ENCODE results near the gene UIMC1.

The UIMC1 gene

DNA sequence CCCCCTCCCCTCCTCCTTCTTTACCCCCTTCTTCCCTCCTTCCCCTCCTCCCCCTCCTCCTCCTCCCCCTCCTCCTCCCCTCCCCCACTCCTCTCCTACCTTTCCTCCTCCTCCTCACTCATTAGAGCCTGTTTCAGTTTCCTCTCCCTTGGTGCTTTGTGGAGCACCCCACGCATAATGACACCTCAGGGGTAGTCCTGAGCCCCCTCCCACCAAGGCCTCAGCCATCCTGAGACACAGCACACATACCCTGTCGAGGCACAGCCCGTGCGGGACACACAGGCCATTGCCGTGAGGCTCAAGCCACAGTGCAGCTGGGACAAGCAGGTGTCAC lies 142.8 kb downstream of the UIMC1 start:
- H3K4me3 ChIP-seq (ENCODE audit: low read depth, low read length) = no peak overlapping the region
- DNase-seq (ENCODE audit: low read depth) = no peak
- TF ChIP-seq, protein P1, sequence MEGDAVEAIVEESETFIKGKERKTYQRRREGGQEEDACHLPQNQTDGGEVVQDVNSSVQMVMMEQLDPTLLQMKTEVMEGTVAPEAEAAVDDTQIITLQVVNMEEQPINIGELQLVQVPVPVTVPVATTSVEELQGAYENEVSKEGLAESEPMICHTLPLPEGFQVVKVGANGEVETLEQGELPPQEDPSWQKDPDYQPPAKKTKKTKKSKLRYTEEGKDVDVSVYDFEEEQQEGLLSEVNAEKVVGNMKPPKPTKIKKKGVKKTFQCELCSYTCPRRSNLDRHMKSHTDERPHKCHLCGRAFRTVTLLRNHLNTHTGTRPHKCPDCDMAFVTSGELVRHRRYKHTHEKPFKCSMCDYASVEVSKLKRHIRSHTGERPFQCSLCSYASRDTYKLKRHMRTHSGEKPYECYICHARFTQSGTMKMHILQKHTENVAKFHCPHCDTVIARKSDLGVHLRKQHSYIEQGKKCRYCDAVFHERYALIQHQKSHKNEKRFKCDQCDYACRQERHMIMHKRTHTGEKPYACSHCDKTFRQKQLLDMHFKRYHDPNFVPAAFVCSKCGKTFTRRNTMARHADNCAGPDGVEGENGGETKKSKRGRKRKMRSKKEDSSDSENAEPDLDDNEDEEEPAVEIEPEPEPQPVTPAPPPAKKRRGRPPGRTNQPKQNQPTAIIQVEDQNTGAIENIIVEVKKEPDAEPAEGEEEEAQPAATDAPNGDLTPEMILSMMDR (IDR thresholded peaks at IDR 0.05; ENCODE audit: insufficient read depth, low read depth, low read length, missing control alignments) = no peak

- DNase-seq (ENCODE audit: low read depth) = no peak
- TF ChIP-seq, protein P1 (IDR thresholded peaks at IDR 0.05; ENCODE audit: insufficient read depth, low read depth, low read length, missing control alignments) = no peak
- no peak overlapping the region for H3K4me3 ChIP-seq (ENCODE audit: low read depth, low read length)
Measured at GRCh38 chr5:176863041-176863764, 143.4 kb downstream of the UIMC1 start.

- no peak overlapping the region for H3K4me3 ChIP-seq (ENCODE audit: low read depth, low read length)
- DNase-seq (ENCODE audit: low read depth) = no peak
- TF ChIP-seq, protein P1 (IDR thresholded peaks at IDR 0.05; ENCODE audit: insufficient read depth, low read depth, low read length, missing control alignments) = no peak
Measured at GRCh38 chr5:176862330-176862995, 144.1 kb downstream of the UIMC1 start.

DNA sequence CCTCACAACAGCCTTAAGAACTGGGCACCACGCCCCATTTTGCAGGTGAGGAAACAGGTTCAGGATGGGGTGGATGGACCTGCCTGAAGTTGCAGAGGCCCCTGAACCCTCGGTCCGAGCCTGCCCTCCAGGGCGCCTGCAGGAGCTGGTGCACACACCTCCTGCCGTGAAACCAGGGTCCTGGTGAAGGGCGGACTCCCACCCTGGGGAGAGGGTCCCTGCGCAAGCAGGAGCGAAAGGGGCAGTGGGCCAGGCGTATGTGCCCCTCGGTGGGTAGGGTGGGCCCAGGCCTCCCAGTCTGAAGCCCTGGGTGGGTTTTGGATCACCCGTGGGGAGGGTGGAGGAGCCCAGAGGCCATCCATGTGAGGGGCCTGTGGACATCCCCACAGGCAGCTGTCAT lies 145.3 kb downstream of the UIMC1 start:
- TF ChIP-seq, protein P1 (IDR thresholded peaks at IDR 0.05; ENCODE audit: insufficient read depth, low read depth, low read length, missing control alignments) = no peak
- H3K4me3 ChIP-seq (ENCODE audit: low read depth, low read length) = no peak overlapping the region
- no peak for DNase-seq (ENCODE audit: low read depth)

GRCh38 chr5:176860381-176860780 lies 146.2 kb downstream of the UIMC1 start:
- TF ChIP-seq, protein P1 (IDR thresholded peaks at IDR 0.05; ENCODE audit: insufficient read depth, low read depth, low read length, missing control alignments) = no peak
- no peak overlapping the region for H3K4me3 ChIP-seq (ENCODE audit: low read depth, low read length)
- DNase-seq (ENCODE audit: low read depth) = no peak

DNA sequence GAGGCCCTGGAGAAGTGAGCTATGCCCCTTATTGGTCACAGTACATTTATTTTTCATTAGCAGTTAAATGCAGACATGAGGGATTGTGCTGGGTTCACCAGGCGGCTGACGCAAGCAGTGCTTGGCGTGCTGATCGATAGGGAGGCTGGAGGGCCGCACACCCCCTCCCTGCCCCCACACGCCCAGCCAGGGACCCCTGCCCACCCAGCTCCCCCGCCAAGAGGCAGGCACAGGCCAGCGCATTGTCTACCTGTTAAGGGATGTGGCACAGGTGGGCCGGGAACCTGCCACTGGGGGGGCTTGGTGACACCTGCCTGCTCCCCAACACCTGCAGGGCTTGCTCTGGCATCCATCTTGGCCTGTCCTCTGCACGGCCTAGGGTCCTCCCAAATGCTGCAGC lies 146.7 kb downstream of the UIMC1 start:
- DNase-seq (ENCODE audit: low read depth) = no peak
- TF ChIP-seq, protein P1 (IDR thresholded peaks at IDR 0.05; ENCODE audit: insufficient read depth, low read depth, low read length, missing control alignments) = no peak
- no peak overlapping the region for H3K4me3 ChIP-seq (ENCODE audit: low read depth, low read length)

Measured in GM12865 (cell line).